DMS114 treated with DMSO at 0.1 percent for 48 hours (cell line): ENCODE results near the gene EVA1A.
A peak's percentile ranks its signal among the peaks of the same experiment; 100 is the strongest.

Source experiments
- DNase-seq: peaks from one replicate; lab custom pipeline; 2025; ENCODE audit not compliant: unreplicated experiment; lab: John Stamatoyannopoulos, UW

EVA1A gene

GRCh38 chr2:75564026-75564688, 3.4 kb upstream of the EVA1A start:
- no peak for DNase-seq

GRCh38 chr2:75563591-75563990, 2.9 kb upstream of the EVA1A start:
- no peak for DNase-seq

- DNase-seq = no peak
These were observed 1.8 kb upstream of the EVA1A start for GRCh38 chr2:75562513-75562864.

- DNase-seq = no peak
These were observed 1.1 kb upstream of the EVA1A start for GRCh38 chr2:75561566-75562512.

- peak; percentile 11 for DNase-seq
These were observed 544 bp downstream of the EVA1A start for GRCh38 chr2:75560022-75560767.

GRCh38 chr2:75559680-75560021, 1.1 kb downstream of the EVA1A start:
- DNase-seq = no peak

GRCh38 chr2:75558786-75559679, 1.7 kb downstream of the EVA1A start:
- no peak for DNase-seq

- no peak for DNase-seq
These were observed 2.6 kb downstream of the EVA1A start for GRCh38 chr2:75558136-75558535.

- no peak for DNase-seq
These were observed 3.1 kb downstream of the EVA1A start for GRCh38 chr2:75557474-75558133.

- no peak for DNase-seq
These were observed 3.9 kb downstream of the EVA1A start for GRCh38 chr2:75556679-75557366.

GRCh38 chr2:75555701-75556100, 5.0 kb downstream of the EVA1A start:
- no peak for DNase-seq

GRCh38 chr2:75553935-75554531, 6.7 kb downstream of the EVA1A start:
- DNase-seq = no peak

GRCh38 chr2:75552222-75552621, 8.5 kb downstream of the EVA1A start:
- no peak for DNase-seq

GRCh38 chr2:75551434-75551833, 9.3 kb downstream of the EVA1A start:
- DNase-seq = no peak

GRCh38 chr2:75549401-75550253, 11.1 kb downstream of the EVA1A start:
- no peak for DNase-seq

GRCh38 chr2:75548036-75548573, 12.6 kb downstream of the EVA1A start:
- no peak for DNase-seq

GRCh38 chr2:75547345-75548035, 13.2 kb downstream of the EVA1A start:
- DNase-seq = no peak
